Right ventricle myocardium superior (tissue), 1 donor: Measurements from ENCODE around the gene CCNYL1. TPM values are rescaled to one million over a fixed set of nuclear protein-coding genes. Genes with fewer than 3 reads are reported as not detected.

Experiments
- total RNA-seq: library from RNA; stranded (reverse); fragmentation: NEBNext Ultra II Directional; extraction: Animal tissue kit (Norgen Biotek cat#: 25700); gene quantifications from one replicate; pipeline ENCODE4 v1.2.1, GENCODE V29; 2021
- donor health status: DM: no; HTN: yes; CAD: no; lungs with severe emphysema.

The CCNYL1 gene
- total RNA-seq, 1 donor from 2014 or later, result 8.9 TPM

Other genes with a start within 250 kb of the CCNYL1 start
- 47.9 TPM for gene CREB1, start 181.7 kb upstream of the CCNYL1 start, total RNA-seq
- 14.8 TPM for gene METTL21A, start 86.2 kb upstream of the CCNYL1 start, total RNA-seq
- gene FZD5, start 58.3 kb downstream of the CCNYL1 start, total RNA-seq, result 4.1 TPM